NB4 (cell line): ENCODE data around the gene ZNF771.

Source experiments
- DNase-seq: peaks from one replicate; pipeline ENCODE4 v3.0.0; 2010; ENCODE audit warnings: low read depth
- H3K4me3 ChIP-seq: one replicate; pipeline ENCODE4 v1.5.1; 2011; ENCODE audit warnings: mild to moderate bottlenecking, low read depth, low read length, moderate library complexity
- MAX ChIP-seq: IDR thresholded peaks from 2 replicates; pipeline ENCODE4 v1.6.1; 2011; ENCODE audit warnings: low read depth, low read length
- MYC ChIP-seq: IDR thresholded peaks from 2 replicates; pipeline ENCODE4 v1.6.1; 2011; ENCODE audit warnings: low read depth, low read length
- POLR2A ChIP-seq: IDR thresholded peaks from 2 replicates; pipeline ENCODE4 v1.6.1; 2011; ENCODE audit warnings: mild to moderate bottlenecking; ENCODE audit not compliant: insufficient read length; ENCODE audit errors: extremely low read depth
- TF ChIP-seq, protein P1 (sequence below): IDR thresholded peaks from one replicate; pipeline ENCODE4 v1.5.1; 2012; ENCODE audit warnings: low read depth, low read length

Gene ZNF771

GRCh38 chr16:30439720-30440348 lies 32.4 kb downstream of the ZNF771 start:
- TF ChIP-seq, protein P1, sequence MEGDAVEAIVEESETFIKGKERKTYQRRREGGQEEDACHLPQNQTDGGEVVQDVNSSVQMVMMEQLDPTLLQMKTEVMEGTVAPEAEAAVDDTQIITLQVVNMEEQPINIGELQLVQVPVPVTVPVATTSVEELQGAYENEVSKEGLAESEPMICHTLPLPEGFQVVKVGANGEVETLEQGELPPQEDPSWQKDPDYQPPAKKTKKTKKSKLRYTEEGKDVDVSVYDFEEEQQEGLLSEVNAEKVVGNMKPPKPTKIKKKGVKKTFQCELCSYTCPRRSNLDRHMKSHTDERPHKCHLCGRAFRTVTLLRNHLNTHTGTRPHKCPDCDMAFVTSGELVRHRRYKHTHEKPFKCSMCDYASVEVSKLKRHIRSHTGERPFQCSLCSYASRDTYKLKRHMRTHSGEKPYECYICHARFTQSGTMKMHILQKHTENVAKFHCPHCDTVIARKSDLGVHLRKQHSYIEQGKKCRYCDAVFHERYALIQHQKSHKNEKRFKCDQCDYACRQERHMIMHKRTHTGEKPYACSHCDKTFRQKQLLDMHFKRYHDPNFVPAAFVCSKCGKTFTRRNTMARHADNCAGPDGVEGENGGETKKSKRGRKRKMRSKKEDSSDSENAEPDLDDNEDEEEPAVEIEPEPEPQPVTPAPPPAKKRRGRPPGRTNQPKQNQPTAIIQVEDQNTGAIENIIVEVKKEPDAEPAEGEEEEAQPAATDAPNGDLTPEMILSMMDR = no peak
- TF ChIP-seq MAX (no peak), POLR2A (no peak), MYC (no peak)
- DNase-seq = peak; percentile 42
- no peak overlapping the region for H3K4me3 ChIP-seq

- H3K4me3 ChIP-seq = peak overlapping the region; percentile 91
- TF ChIP-seq, protein P1 = no peak
- TF ChIP-seq POLR2A = no peak
- no peak for TF ChIP-seq MAX
- no peak for TF ChIP-seq MYC
- DNase-seq = no peak
These were observed 36.2 kb downstream of the ZNF771 start for GRCh38 chr16:30443631-30444030.

GRCh38 chr16:30444231-30445148 lies 37.1 kb downstream of the ZNF771 start:
- no peak for DNase-seq
- TF ChIP-seq MYC (no peak), POLR2A (no peak), MAX (no peak)
- TF ChIP-seq, protein P1 = no peak
- H3K4me3 ChIP-seq = peak overlapping the region; percentile 91

GRCh38 chr16:30445149-30445407 lies 37.7 kb downstream of the ZNF771 start:
- no peak for TF ChIP-seq POLR2A
- no peak for TF ChIP-seq MAX
- TF ChIP-seq MYC = no peak
- TF ChIP-seq, protein P1 = no peak
- H3K4me3 ChIP-seq = peak overlapping the region; percentile 91
- DNase-seq = no peak

DNA sequence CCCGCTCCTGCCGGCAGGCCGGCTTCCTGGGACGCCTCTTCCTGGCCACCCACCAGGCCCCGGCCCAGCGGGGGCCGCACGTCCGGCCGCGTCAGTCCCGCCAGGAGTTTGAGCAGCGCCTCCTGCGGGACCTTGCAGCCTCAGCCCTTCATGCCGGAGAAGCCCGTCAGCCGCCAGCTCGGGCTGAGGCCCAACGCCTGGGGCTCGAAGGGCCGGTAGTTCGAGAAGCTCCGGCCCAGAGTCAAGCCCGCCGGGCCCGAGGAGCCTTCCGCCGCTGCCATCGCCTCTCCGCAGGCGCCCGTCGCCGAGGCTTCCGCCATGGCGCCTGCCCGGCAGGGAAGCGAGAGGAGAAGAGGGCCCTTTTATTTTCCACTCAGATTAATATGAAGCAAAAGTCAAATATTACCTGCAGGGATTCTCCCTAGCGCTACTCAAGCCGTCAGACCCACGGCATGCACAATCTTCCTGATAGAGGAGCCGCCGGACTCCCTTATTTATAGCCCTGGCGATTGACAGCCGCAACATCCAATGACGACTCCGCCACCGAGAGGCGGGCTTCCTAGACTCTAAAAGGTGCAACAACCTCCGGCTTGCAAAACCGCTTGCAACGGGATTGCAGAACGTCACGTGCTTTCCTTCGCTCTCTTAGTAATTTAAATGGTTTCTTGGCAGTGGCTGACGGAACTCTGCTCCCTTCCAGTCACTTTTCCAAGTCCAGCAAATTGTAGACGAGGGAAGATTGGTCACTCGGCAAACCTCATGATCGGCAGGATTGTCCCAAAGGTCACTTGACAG lies 38.2 kb downstream of the ZNF771 start, which contains the start of gene SEPHS2:
Gene SEPHS2, minus strand, starts transcription at position 467 of the 795 bp plus-strand sequence. Its CDS starts 147 bp downstream, at position 320.
- TF ChIP-seq MYC (peak; percentile 70), MAX (peak; percentile 96), POLR2A (peak; percentile 94)
- TF ChIP-seq, protein P1 = peak; percentile 33
- peak; percentile 97 for DNase-seq
- H3K4me3 ChIP-seq = peak within 1 kb of the TSS; percentile 91
